GM12872 (cell line): ENCODE measurements around the gene PTER.

Experiments
- CTCF ChIP-seq: IDR thresholded peaks from 3 replicates; pipeline ENCODE4 v1.5.1; 2011; ENCODE audit warnings: low read depth, mild to moderate bottlenecking, low read length, moderate library complexity; ENCODE audit not compliant: insufficient read depth

Gene PTER

GRCh38 chr10:16544591-16544990, 107.8 kb downstream of the PTER start:
- TF ChIP-seq CTCF, result no peak

GRCh38 chr10:16545116-16545736, 108.4 kb downstream of the PTER start:
- peak; percentile 80 for TF ChIP-seq CTCF

- TF ChIP-seq CTCF, result no peak
Observed at GRCh38 chr10:16547973-16548372, 111.2 kb downstream of the PTER start.

GRCh38 chr10:16559236-16559773, 122.5 kb downstream of the PTER start:
- no peak for TF ChIP-seq CTCF

- no peak for TF ChIP-seq CTCF
Observed at GRCh38 chr10:16562891-16563290, 126.1 kb downstream of the PTER start.
